Cardiac muscle cell (in vitro differentiated cells and primary cell): ENCODE data around the gene FAM107B. TPM values are rescaled to one million over a fixed set of nuclear protein-coding genes. Genes with fewer than 3 reads are reported as not detected.
A peak's percentile ranks its signal among the peaks of the same experiment; 100 is the strongest.
"Not testable (repeated sequence)": the region's sequence is repeated elsewhere in the genome, so short reads cannot be mapped to it uniquely, and the experiment has no call there.

Experiments used
- DNase-seq, 2 donors: peaks; one replicate each; pipeline versions ENCODE4 v3.0.0 to v3.0.0-alpha.2; 2010 to 2017; ENCODE audit warnings: low read depth in 1 of 2, low spot score in 1 of 2
- H3K27ac ChIP-seq: fragments of 200-600 bp; sonication (generic); 2 replicates; pipeline ENCODE4 v1.5.1; 2016
- H3K27me3 ChIP-seq: fragments of 200-600 bp; sonication (generic); 2 replicates; pipeline ENCODE4 v1.6.0; 2016; ENCODE audit warnings: control low read depth
- H3K36me3 ChIP-seq: fragments of 200-600 bp; sonication (generic); 2 replicates; pipeline ENCODE4 v1.5.1; 2016; ENCODE audit warnings: control low read depth
- H3K4me1 ChIP-seq: fragments of 200-600 bp; sonication (generic); 2 replicates; pipeline ENCODE4 v1.8.1; 2017; ENCODE audit warnings: low read depth, mild to moderate bottlenecking, mixed run types
- H3K4me3 ChIP-seq: fragments of 200-600 bp; sonication (generic); 2 replicates; pipeline ENCODE4 v1.5.1; 2016; ENCODE audit warnings: mild to moderate bottlenecking
- H3K9me3 ChIP-seq: fragments of 200-600 bp; sonication (generic); 2 replicates; pipeline ENCODE4 v1.5.1; 2017; ENCODE audit warnings: low read depth, mild to moderate bottlenecking, control low read depth
- CTCF ChIP-seq: IDR thresholded peaks from 2 replicates; pipeline ENCODE4 v1.5.1; 2012; ENCODE audit warnings: low read depth, mild to moderate bottlenecking, low read length
- polyA plus RNA-seq: library from polyadenylated mRNA; unstranded; fragments of >200 nt; fragmentation: Nextera tagmentation; extraction: Ambion mirVana; gene quantifications from 2 replicates; pipeline ENCODE4 v1.2.1, GENCODE V29; 2016
- total RNA-seq: library from RNA; depleted of rRNA; stranded (reverse); fragments of >200 nt; gene quantifications from 2 replicates; pipeline ENCODE4 v1.2.3, GENCODE V29; 2016

FAM107B gene
- total and polyA plus RNA-seq, 2 experiments from 2014 or later = 6.0 to 9.6 TPM

- Histone ChIP-seq H3K27ac (peak overlapping the region; percentile 77), H3K9me3 (no peaks in the 10 kb centered on the region), H3K4me3 (no peak overlapping the region), H3K36me3 (no peaks in the 10 kb centered on the region), H3K27me3 (no peaks in the 10 kb centered on the region), H3K4me1 (peaks cover 32% of the 10 kb centered on the region)
- no peak for TF ChIP-seq CTCF
- DNase-seq = no peak
Measured at GRCh38 chr10:14648946-14649345, 125.8 kb downstream of the FAM107B start.

GRCh38 chr10:14648005-14648765, 126.5 kb downstream of the FAM107B start:
- no peak overlapping the region for H3K4me3 ChIP-seq

GRCh38 chr10:14645239-14645960, 129.3 kb downstream of the FAM107B start:
- Histone ChIP-seq H3K9me3 (peaks cover 3% of the 10 kb centered on the region), H3K36me3 (no peaks in the 10 kb centered on the region), H3K27me3 (no peaks in the 10 kb centered on the region), H3K27ac (no peak overlapping the region), H3K4me3 (no peak overlapping the region), H3K4me1 (peaks cover 18% of the 10 kb centered on the region)
- DNase-seq = no peak
- no peak for TF ChIP-seq CTCF

More at GRCh38 chr10:14648005-14648765, 126.5 kb downstream of the FAM107B start:
- peak overlapping the region; percentile 77 for H3K27ac ChIP-seq
- no peaks in the 10 kb centered on the region for H3K9me3 ChIP-seq
- H3K4me1 ChIP-seq = peaks cover 25% of the 10 kb centered on the region
- DNase-seq = peak; percentile 92
- H3K36me3 ChIP-seq = no peaks in the 10 kb centered on the region
- TF ChIP-seq CTCF = no peak
- no peaks in the 10 kb centered on the region for H3K27me3 ChIP-seq

- Histone ChIP-seq H3K27me3 (no peaks in the 10 kb centered on the region), H3K9me3 (peaks cover 3% of the 10 kb centered on the region), H3K27ac (no peak overlapping the region), H3K4me1 (no peaks in the 10 kb centered on the region), H3K4me3 (no peak overlapping the region), H3K36me3 (no peaks in the 10 kb centered on the region)
- DNase-seq = no peak
- no peak for TF ChIP-seq CTCF
Measured at GRCh38 chr10:14639637-14640036, 135.1 kb downstream of the FAM107B start.

- Histone ChIP-seq H3K27ac (no peak overlapping the region), H3K36me3 (no peaks in the 10 kb centered on the region), H3K27me3 (no peaks in the 10 kb centered on the region), H3K9me3 (no peaks in the 10 kb centered on the region), H3K4me1 (no peaks in the 10 kb centered on the region), H3K4me3 (no peak overlapping the region)
- no peak for TF ChIP-seq CTCF
- no peak for DNase-seq
Measured at GRCh38 chr10:14635043-14635710, 139.5 kb downstream of the FAM107B start.

GRCh38 chr10:14634572-14634971, 140.1 kb downstream of the FAM107B start:
- H3K27ac ChIP-seq, H3K4me1 ChIP-seq, H3K27me3 ChIP-seq, H3K4me3 ChIP-seq, DNase-seq, H3K9me3 ChIP-seq, H3K36me3 ChIP-seq: not testable (repeated sequence)
